Activated CD8-positive, alpha-beta memory T cell treated with anti-CD3 and anti-CD28 coated beads for 36 hours (primary cell): ENCODE measurements around the gene PTPRN2. TPM values are rescaled to one million over a fixed set of nuclear protein-coding genes. Genes with fewer than 3 reads are reported as not detected.
"Not testable (repeated sequence)": the region's sequence is repeated elsewhere in the genome, so short reads cannot be mapped to it uniquely, and the experiment has no call there.

Experiments used
- CTCF ChIA-PET: fragments of 350-600 bp; sonication (Branson Sonifier 250); formaldehyde crosslinking; loops from one replicate; lab custom pipeline; 2021; ENCODE audit warnings: antibody characterized with exemption; lab: Charles Lee
- POLR2A ChIA-PET: fragments of 350-600 bp; sonication (Branson Sonifier 250); formaldehyde crosslinking; loops from one replicate; lab custom pipeline; 2021; ENCODE audit warnings: antibody characterized with exemption; lab: Charles Lee
- total RNA-seq, 2 experiments: library from RNA; stranded (reverse); gene quantifications; one replicate each; pipeline ENCODE4 v1.2.3, GENCODE V29; 2021

Gene PTPRN2
- total RNA-seq, 2 experiments from 2014 or later = 0.36 to 0.44 TPM

DNA sequence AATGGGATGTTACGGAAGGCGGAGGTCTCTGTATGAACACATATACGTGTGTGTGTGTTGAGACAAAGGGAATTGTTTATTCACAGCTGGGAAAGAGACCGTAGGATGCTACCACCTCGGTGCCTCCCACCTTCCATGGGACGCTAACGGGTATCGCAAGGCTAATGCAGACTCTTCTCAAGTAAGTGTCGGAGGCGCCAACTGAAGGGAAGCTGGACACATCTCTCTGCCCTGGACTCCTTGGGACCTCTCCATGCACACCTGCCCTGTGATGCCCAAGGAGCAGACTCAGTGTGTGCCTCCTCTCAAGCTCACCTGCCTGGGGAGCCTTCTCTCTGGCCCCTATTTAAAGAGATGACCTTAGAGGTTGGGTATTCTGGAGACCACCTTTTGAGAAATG, 1020.0 kb downstream of the PTPRN2 start:
- POLR2A ChIA-PET = no interaction called here
- CTCF ChIA-PET = no interaction called here

DNA sequence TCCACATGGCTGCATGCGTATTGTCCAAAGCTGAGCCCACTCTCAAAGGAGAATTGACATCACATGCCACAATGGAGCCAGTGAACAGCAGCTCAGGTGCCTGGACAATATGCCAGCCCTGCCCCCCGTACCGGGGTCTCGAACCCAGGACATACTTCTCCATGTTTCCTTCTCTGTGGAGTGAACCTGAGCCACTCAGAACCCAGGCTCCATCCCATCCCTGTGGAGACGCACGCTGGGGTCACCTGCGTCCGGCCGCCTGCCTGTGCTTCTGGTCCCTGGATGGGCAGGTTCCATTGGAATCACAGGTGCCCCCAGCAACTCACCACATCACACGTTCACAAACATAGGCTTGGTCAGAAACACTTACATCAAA, 1021.0 kb downstream of the PTPRN2 start:
- CTCF ChIA-PET = no interaction called here
- POLR2A ChIA-PET = no interaction called here

DNA sequence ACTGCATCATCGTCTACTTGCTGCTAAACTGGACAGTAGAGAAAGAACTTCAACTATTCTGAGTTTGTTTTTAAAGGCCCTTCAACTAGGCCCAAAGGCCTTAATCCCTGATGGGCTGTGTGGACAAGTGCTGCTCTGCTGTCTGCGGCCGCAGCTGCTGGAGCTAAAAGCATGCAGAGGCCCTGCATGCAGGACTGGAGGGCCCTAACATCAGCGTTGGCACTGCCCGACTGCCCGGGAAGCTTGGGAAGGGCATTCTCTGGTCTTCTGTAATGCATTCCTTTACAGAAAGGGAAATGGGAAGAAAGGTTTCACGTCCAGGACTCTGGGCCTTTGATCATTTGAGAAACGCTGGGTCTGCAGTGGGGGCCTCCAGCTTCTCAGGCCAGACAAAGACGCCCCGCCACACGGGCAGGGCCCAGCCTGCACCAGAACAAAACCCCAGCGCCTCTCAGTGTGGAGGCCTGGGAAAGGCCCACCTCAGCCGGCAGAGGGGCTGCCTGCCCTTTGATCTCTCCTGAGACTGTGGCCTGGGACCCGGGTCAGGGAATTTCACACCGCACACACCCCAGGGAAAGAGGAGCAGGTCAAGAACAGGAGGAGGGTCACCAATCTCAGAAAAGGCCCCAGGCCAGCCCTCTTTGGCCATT, 1021.5 kb downstream of the PTPRN2 start:
- CTCF ChIA-PET = no interaction called here
- POLR2A ChIA-PET = no interaction called here

DNA sequence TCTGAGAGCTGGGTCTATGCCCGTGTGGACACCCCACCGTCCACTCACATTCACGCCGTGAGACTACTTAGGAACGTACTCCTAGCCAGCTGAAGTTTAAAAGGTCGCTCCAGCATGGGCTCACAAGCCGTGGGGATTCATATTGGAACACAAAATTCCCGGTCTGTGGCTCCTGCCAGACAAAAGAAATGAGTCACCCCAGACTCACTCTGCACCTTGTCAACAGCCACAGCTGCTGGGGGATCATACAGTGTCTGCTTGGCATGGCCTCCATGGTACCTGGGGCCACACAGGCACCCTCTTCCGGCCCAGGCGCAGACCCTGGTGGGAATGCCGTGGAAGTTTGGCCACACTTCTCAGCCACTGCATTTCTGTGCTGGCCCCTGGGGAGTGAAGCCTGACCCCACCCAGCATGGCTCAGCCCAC, 1022.4 kb downstream of the PTPRN2 start:
- POLR2A ChIA-PET = no interaction called here
- CTCF ChIA-PET = no interaction called here

DNA sequence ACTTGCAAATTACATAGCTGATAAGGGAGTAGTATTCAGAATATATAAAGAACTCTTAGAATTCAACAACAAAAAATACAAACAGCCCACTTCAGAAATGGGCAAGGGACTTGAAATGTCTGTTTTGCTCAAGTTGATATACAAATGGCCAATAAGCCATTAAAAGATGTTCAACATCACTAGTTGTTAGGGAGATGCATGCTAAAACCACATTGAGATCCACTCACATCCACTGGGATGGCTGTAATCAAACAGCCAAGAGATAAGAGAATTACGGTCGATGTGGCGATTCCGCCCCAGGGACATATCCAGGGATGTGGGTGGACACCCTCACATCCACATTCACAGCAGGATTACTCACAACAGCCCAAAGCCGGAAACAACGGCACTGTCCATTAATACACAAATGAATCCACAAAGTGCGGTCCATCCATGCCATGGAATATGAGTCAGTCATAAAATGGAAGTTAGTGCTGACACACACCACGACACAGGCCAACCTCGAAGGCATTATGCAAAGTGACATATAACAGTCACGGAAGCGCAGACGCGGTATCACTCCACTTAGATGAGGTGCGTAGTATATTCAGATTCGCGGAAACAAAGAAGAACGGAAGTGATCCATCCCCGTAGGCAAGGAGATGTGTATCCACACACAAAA, 1023.0 kb downstream of the PTPRN2 start:
- POLR2A ChIA-PET = no interaction called here

DNA sequence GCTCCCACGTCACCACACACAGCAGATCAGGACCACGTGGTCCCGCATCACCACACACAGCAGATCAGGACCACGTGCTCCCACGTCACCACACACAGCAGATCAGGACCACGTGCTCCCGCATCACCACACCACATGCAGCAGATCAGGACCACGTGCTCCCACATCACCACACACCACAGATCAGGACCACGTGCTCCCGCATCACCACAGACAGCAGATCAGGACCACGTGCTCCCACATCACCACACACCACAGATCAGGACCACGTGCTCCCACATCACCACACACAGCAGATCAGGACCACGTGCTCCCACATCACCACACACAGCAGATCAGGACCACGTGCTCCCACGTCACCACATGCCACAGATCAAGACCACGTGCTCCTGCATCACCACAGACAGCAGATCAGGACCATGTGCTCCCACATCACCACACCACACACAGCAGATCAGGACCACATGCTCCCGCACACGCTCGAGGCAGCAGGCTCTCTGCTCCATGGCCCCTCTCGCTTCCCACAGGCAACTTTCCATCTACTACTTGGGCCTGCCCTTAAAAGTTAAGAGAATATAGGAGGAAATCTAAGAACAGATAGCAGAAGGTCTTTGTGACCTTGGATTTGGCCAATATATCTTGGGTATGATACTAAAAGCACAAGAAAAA, 1024.0 kb downstream of the PTPRN2 start:
- CTCF ChIA-PET, POLR2A ChIA-PET: not testable (repeated sequence)

More for the DNA sequence above, 1023.0 kb downstream of the PTPRN2 start:
- CTCF ChIA-PET = no interaction called here

DNA sequence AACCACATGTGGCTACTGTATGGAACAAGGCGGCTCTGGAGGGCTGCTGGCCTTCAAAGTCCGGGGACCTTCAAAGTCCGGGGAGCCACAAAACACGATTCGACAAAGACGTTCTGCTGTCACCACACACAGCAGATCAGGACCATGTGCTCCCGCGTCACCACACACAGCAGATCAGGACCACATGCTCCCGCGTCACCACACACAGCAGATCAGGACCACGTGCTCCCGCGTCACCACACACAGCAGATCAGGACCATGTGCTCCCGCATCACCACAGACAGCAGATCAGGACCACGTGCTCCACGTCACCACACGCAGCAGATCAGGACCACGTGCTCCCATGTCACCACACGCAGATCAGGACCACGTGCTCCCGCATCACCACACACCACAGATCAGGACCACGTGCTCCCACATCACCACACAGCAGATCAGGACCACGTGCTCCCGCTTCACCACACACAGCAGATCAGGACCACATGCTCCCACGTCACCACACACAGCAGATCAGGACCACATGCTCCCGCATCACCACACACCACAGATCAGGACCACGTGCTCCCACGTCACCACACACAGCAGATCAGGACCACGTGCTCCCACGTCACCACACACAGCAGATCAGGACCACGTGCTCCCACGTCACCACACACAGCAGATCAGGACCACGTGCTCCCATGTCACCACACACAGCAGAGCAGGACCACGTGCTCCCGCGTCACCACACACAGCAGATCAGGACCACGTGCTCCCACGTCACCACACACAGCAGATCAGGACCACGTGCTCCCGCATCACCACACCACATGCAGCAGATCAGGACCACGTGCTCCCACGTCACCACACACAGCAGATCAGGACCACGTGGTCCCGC, 1024.9 kb downstream of the PTPRN2 start:
- POLR2A ChIA-PET, CTCF ChIA-PET: not testable (repeated sequence)

DNA sequence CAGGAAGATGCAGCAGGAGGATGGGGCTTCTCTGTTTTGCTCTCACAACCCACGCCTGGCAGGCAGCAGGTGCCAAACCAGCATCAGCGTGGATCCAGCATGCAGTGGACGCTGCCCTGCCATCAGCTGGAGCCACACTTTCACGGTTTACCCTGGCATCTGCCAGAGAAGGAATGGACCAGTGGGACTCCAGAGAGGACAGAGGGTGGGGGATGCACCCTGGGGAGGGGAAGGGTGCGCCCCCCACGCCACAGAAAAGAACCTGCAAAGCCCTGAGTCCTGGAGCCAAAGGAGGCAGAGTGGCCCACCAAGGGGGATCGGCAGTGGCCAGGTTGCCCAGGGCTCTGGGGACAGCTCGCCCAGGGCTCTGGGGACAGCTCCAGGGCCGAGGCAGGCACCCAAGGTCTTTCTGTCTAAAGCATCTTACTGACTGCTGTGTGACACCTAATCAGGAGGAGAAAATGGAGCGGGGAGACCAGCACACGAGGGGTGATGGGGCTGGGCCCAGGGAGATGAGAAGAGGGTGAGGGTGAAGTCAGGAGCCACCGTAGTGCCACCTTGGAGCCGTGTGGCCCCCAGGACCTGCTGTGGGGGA, 1025.7 kb downstream of the PTPRN2 start:
- ChIA-PET POLR2A (no interaction called here), CTCF (no interaction called here)

DNA sequence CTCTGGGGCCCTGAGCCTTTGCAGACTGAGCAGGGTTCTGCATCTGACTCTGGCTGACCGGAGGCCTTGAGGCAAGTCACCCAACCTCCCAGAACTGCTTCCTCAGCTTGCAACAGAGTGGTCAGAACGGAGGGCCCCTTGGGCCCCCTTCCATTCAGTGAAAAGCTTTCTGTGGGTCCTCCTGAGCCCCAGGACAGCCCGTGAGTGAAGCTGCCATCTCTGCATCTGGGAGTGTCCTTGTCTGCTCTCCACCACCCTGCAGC, 1026.2 kb downstream of the PTPRN2 start:
- CTCF ChIA-PET = no interaction called here
- POLR2A ChIA-PET = no interaction called here

DNA sequence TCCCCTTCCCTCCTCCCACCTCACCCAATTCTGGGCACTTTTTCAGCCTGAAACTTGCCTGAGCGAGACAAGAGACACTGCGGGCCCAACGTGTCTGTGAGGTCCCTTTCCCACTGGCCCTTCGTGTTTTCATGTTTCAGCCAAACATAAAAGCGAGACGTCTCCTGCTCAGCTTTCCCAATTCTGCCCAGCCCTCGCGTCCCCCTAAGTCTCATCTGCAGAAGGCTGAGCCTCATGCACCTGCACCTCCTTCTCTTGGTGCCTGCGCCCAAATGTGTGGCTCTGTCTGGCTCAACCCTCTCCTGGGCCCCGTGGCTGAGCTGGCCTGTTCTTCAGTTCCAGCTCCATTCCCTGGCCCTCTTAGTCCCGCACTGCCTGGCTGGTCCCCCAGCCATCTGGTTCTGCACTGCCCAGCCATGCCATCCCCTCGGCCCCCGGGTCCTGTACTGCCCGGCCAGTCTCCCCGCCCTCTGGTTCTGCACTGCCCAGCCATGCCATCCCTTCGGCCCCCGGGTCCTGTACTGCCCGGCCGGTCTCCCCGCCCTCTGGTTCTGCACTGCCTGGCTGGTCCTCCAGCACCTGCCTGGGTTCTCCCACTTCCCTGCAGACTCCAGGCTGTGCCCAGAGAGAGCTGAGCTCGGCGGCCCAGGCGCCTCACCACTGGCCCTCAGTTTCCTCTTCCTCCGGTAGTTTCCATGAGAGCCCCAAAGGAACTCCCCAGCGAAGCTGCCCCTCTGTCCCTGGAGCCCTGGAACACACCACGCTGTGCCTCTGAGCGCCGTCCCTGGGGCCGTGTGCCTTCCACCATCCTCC, 1026.7 kb downstream of the PTPRN2 start:
- POLR2A ChIA-PET = no interaction called here
- CTCF ChIA-PET = no interaction called here

DNA sequence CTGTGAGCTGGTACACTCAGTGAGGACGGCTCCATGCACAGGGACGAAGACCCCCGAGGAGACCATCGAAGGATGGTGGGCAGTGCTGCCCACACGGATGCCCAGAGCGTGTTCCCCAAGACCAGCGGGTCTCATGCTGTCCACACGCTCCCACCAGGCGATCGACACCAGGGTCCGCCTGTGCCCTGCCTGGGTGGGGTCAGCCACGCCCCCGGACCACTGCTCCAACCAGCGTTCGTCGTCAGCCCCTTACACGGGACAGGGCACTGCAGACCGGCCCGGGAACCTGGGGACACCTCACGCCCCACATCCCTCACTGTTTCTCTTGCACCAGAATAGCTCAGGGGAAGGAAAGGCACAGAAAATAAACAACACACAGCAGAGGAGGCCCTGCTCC, 1027.4 kb downstream of the PTPRN2 start:
- ChIA-PET CTCF (no interaction called here), POLR2A (no interaction called here)

DNA sequence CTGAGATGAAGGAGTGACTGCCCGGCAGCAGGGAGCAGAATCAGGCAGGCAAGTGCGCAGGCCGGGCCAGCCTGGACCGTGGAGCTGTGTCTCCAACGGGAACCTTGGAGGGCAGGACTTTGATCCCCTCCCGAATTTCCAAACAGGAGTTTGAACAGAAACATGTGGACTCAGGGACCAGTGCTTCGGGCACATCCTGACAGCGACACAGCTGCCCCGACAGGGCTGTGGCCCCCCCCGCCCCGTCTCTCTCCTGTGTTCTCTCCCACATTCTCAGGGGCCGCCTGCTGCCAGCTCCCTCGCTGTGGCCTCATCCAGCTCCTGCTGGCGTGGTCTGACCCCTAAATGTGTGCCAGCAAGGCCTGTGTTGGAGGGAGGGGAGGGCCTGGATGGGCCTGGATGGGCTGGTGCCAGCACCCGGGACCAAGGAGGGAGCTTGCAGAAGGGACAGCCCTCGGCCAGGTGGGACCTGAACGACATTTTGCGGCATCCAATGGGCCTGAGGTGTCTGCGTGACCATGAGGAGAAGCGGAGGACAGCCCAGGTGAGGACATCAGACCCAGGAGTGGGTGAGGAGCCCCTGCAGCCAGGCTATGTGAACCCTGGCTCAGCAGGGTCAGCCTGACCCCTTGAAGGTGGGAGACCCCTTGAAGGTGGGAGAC, 1027.9 kb downstream of the PTPRN2 start:
- POLR2A ChIA-PET = no interaction called here
- CTCF ChIA-PET = no interaction called here

DNA sequence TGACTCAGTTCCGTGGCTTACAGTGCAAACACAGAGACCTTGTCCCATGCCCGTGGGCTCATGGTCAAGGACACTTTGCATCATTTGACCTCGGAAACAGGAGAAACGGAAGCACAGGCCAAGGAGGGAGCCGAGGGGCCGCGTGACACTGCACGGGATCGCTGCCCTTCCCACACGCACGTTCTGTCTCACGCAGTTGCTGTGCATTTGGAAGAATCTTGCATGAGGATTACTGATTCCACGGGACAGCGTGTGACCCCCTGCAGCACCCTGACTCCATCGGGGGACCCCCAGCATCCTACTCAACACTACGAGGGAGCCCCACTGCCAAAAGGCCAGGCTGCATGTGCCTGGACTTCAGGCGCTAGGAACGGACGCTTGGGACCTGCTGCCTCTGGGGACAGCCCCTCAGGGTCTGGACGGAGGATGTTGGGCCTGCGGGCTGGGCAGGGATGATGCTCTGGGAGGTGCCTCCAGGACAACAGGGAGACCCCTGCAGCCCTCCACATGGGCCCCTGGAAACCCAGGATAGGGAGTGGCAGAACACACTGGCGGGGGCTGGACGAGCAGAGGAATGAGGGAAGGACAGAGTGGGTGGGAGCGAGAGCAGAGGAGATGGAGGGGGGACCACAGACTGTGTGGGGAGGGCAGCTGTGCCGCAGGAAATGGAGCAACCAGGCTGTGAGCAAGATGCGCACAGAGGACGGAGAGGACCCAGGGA, 1028.6 kb downstream of the PTPRN2 start:
- POLR2A ChIA-PET = no interaction called here
- CTCF ChIA-PET = no interaction called here

DNA sequence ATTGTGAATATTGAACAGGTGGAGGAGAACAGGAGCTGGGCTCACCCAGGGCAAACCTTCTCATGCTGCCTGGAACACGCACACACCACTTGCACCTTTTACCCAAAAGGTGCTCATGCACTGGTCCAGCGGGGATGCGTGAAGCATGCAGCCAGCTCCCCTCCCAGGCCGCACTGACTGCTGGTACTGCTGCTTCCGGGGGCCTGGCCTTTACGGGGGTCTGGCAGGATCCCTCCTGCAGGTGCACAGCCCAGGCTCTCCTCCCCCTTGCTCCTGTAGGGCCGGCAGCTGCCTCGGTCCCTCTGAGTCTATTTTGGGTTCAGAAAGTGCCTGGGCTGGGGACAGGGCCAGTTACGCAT, 1029.1 kb downstream of the PTPRN2 start:
- POLR2A ChIA-PET = no interaction called here
- CTCF ChIA-PET = no interaction called here

DNA sequence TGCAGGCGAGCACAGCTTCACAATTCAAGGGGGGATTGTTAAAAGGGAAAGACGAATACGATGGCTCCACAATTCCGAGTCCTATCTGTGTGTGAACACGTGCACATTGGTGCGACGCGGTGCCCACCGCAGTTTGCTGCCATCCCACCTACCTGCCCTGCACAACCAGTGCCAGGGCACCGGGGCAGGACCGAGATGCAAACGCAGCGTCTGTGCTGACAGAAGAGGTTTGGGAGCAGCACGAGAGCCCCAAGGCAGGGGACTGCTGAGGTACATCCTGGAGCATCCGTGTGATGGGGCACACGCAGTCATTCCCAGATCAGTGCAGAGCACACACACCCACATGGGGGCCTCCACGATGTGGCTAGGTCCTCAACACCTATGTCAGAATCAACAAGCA, 1029.6 kb downstream of the PTPRN2 start:
- ChIA-PET CTCF (no interaction called here), POLR2A (no interaction called here)

DNA sequence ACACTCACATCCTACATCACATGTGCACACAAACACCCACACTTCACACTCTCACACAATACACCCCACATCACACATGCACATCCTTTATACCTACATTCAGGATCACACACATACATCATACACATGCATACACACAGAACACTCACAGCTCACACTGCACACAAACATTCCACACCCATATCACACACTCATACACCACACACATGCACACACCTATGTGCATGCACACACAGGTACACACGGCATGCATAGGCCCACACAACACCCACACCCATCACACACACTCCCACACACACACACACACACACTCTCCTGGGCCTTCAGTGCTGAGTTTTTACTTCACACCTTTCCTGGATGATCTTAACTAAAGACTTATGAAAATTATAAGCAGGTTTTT, 1030.4 kb downstream of the PTPRN2 start:
- CTCF ChIA-PET = no interaction called here
- POLR2A ChIA-PET = no interaction called here

DNA sequence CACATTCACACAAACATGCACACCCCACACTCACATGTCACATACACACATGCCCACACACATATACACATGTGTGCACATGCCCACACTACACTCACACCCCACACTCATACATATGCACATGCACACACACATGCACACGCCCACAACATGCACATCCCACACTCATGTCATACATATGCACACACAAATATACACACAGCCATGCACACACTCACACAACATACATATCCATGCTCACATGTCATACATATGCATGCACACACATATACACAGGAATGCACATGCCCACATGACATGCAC, 1031.0 kb downstream of the PTPRN2 start:
- ChIA-PET CTCF (no interaction called here), POLR2A (no interaction called here)

DNA sequence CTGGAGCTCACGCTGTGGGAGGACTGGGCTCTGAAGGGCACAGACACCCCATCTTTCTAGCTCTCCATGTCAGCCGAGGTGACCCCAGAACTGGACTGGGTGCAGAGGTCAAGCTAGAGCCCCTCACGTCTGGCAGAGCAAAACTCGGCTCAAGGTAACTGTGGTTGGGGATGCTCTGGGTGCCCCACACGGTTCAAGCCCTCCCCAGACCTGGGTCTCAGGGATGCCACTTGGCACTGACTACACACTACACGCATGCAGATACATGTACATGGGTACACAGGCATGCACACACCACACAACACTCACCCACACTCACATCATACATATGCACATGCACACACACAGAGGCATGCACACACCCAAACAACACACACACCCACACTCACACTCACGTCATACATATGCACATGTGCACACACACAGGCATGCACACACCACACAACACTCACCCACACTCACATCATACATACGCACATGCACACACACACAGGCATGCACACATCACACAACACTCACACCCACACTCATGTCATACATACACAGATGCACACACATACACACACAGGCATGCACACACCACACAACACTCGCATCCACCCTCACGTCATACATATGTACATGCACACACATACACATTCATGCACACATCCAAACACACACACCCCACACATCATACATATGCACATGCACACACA, 1031.5 kb downstream of the PTPRN2 start:
- ChIA-PET POLR2A (no interaction called here), CTCF (interaction anchor here (0.5 kb wide), 1 partner anchor 634 kb away, joined by 3 read pairs; no protein-coding TSS in a partner anchor)
